Left renal pelvis (tissue), 4 donors: ENCODE data around the gene RAB32. TPM values are rescaled to one million over a fixed set of nuclear protein-coding genes. Genes with fewer than 3 reads are reported as not detected.
"Not testable (repeated sequence)": the region's sequence is repeated elsewhere in the genome, so short reads cannot be mapped to it uniquely, and the experiment has no call there.

ENCODE experiments used
- DNase-seq, 4 donors: peaks; one replicate each; pipeline ENCODE4 v3.0.0-alpha.2; 2013; ENCODE audit warnings: low read depth in 4 of 4, low spot score in 3 of 4
- polyA plus RNA-seq, 4 donors: library from polyadenylated mRNA; unstranded; fragments of 120-200 nt; gene quantifications; one replicate each; pipeline ENCODE4 v1.2.1, GENCODE V29; 2013; ENCODE audit not compliant: insufficient read length in 4 of 4

The RAB32 gene
- polyA plus RNA-seq: 10 to 100 TPM; 27.6 to 31.3 (median 29.6) TPM

- DNase-seq: peak; percentile 61 to 81 (median 76)
Observed at GRCh38 chr6:146543211-146543939, at the start of gene RAB32. Gene RAB32 (plus strand): TSS chr6:146543833. CDS start chr6:146543872, 39 bp downstream.

DNA sequence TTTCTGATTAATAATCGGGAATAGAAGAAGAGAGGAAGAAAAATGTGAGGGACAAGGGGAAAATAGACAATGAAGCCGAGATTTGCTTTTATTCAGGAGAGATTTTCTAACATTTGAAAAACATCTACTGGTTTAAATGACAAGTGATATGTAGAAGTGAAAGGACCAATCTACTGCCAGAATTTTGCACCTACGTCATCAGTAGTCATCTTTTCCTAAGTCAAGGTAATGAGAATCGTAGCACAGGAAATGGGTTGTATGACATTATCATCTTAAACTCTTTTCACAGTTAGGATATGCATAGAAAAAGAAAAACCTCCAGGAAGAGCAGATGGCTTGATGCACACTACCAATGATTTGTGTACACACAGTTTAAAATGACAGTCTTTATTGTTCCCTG, 45.3 kb upstream of the RAB32 start:
- DNase-seq: no peak

DNA sequence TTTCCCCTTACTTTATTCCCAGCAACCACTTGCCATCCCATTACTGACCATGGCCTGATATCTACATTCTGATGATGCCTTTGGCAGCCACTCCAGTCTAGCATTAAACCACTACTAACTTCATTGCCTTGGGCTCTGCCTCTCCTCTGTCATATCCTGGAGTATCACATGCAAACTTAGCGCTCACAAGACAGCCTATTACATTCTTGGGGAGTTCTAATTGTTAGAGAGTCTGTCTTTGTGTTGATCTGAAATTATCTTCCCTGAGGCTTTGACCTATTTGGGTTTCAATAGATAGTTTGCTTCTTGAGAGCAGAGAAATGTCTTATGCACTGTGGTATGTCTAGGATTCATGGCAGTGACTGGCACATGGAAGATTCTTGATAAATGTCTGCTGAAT, 40.5 kb upstream of the RAB32 start:
- no peak for DNase-seq

DNA sequence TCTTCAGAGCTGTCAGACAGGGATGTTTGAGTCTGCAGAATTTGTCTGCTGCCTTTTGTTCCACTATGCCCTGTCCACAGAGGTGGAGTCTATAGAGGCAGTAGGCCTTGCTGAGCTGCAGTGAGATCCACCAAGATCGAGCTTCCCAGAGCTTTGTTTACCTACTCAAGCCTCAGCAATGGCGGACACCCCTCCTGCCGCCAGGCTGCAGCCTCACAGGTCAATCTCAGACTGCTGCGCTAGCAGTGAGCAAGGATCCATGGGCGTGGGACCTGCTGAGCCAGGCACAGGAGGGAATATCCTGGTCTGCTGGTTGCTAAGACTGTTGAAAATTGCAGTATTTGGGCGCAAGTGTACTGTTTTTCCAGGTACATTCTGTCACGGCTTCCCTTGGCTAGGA, 28.4 kb upstream of the RAB32 start:
- DNase-seq: no peak

DNA sequence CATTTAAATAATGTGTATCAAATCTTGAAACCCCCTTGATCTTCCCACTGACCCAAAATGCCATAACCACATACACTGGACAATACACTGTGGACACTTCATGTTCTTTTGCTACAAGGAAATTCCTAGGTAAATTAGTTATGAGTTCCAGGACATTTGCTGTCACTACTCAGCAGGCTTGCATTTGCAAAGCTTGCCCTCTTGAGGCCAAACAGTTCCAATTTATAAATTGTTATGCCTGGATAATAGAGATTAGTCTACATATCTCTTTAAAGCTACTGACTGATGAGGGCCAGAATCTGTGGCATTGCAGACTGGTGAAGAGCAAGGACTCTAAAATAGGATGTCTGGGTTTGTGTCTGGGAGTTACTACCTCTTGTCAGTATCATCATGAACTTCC, 17.4 kb upstream of the RAB32 start:
- no peak for DNase-seq

GRCh38 chr6:146532702-146533101, 10.9 kb upstream of the RAB32 start:
- DNase-seq: no peak

- no peak for DNase-seq
Observed at GRCh38 chr6:146542881-146543210, 787 bp upstream of the RAB32 start.

DNA sequence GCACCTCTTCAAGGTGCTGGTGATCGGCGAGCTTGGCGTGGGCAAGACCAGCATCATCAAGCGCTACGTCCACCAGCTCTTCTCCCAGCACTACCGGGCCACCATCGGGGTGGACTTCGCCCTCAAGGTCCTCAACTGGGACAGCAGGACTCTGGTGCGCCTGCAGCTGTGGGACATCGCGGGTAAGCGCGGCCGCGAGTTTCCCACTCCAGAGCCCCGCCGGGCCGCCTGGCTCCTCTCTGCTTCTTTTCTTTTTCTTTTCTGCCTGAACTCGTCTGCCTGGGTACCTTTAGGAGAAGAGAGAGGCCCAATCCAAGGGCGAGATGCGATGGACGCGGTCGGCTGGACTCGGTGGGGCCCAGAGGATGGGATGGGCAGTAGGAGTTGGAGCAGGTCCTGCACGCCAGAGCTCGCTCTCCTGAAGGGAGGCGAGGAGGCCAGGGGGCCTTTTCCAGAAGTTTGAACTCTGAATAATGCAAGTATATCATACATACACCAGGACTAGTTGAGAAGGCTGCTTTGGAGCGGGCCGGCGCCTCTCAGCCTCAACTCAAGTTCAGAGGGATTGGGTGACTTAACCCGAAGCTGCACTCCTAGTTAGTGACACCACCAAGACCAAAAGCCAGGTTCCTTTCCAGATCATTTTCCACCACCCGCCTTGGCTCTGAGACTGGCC, 445 bp downstream of the RAB32 start:
- peak in 2 of 4 donors; percentile 39 to 40 for DNase-seq

DNA sequence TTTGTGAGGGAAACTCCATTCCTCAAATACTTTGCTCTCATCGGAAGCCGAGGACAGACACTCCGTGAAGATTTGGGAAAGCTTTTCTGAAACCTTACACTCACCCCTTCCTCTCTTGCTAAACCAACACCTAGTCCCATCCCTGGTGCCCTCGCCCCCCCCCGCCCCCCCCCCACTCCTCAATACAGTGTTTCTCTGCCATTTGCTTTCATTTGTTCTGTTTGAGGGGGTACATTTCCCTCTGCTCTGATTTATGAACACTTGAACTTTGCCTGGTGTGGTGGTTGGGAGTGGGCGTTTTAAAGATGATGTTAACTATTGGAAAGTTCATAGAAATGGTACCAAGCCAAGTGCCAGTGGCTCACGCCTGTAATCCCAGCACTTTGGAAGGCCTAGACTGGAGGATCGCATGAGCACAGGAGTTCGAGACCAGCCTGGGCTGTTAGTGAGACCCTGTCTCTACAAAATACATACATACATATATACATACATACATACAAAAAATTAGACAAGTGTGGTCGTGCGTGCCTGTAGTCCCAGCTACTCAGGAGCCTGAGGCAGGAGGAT, 1.1 kb downstream of the RAB32 start:
- DNase-seq: no peak

GRCh38 chr6:146545581-146545980, 1.9 kb downstream of the RAB32 start:
- no peak for DNase-seq

DNA sequence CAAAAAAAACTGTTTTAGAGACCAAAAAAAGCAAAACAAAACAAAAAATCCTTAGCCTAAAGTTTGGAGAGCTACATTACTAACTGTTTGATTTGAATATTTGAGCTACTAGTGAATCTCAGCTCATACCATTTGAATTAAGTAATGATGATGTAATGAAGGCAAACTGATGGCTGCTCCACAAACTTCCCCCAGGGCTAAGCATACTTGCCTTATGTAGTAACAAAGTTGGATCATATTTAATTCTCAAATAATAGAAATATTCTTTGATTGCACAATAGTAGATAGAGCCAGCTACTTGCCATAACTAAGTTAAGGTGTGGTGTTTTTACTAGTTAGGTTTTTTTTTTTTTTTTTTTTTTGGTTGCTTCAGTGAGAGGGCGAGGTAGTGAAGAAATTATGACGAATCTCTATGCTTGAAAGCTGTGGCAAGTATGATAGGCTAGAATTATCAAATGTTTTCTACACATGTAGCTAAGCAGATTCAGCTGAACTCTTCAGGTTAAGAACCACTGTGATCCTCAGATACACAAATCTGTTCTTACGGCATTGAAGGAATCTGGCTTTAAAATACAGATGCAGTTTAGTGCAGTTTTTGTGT, 2.9 kb downstream of the RAB32 start:
- DNase-seq: no peak

DNA sequence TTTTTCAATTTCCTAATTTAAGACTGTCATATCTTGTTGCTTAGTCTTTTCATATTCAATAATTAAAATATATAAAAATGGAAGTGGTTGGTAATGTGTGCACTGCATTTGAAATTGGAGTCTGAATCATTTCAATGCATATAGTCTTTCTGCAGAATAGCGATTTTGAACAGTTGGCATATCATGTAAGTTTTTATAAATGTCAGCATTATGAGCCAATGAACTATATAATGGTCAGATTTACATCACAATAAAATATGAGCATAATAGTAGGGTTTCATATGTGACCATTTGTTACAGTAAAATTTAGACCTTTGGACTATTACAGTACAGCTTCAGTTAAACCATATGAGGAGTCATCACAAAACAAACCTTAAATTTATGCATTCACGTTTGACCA, 4.3 kb downstream of the RAB32 start:
- DNase-seq: no peak

DNA sequence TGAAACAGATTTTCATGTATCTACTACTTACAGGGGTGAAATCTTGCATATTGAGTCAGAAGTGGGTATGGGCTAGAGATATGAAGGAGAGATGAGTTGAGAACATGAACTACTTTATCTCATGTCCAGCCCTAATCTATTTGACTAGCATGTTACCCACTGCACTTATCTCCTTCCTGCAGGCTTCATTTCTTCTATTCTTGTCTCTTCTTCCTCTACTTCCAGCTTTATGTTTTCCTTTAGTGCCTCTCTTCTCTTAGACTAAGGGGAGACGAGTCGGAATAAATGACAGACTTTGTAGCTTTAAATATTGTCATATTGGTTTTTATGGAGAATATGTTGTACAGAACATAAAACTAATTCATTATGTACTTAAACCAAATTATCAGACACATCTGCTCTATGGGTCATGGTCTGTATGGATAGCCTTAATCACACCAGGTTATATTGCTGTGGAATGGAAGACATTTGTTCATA, 5.3 kb downstream of the RAB32 start:
- no peak for DNase-seq

- DNase-seq: no peak
Observed at GRCh38 chr6:146550911-146551310, 7.3 kb downstream of the RAB32 start.

DNA sequence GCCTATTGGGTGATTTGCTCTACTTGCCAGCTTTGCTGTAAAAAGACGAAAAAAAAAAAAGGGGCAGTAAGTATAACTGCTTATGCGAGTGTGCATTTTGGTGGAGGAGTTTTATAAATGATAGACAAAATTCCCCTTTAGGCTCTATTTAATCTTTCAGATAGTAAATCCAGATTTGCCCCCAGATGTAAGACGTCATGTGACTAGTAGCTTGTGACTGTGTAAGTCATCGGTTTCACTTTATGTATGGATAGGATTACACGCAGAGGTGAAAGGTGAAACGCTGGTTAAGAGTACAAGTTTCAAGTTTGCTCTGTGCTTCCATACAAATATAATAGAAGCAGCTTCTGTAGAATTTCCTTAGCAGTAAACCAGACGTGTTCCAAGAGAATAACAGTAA, 7.9 kb downstream of the RAB32 start:
- no peak for DNase-seq

- no peak for DNase-seq
Observed at GRCh38 chr6:146553377-146554135, 9.9 kb downstream of the RAB32 start.

GRCh38 chr6:146560607-146561006, 17.0 kb downstream of the RAB32 start:
- no peak for DNase-seq

- not testable (repeated sequence) for DNase-seq
Observed at GRCh38 chr6:146566661-146567060, 23.0 kb downstream of the RAB32 start.

DNA sequence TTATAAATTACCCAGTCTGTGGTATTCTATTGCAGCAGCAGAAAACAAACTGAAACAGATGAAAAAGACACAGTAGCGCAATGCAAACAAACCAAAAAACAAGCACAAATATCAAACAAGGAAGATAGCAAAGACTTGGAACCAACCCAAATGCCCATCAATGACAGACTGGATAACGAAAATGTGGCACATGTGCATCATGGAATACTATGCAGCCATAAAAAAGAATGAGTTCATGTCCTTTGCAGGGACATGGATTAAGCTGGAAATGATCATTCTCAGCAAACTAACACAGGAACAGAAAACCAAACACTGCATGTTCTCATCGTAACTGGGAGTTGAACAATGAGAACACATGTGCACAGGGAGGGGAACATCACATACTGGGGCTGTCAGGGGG, 25.0 kb downstream of the RAB32 start:
- not testable (repeated sequence) for DNase-seq

GRCh38 chr6:146574211-146574610, 30.6 kb downstream of the RAB32 start:
- DNase-seq: no peak

- DNase-seq: no peak
Observed at GRCh38 chr6:146578054-146578453, 34.4 kb downstream of the RAB32 start.
